ENCODE data around the gene PPP1R3A.

The PPP1R3A gene

DNA sequence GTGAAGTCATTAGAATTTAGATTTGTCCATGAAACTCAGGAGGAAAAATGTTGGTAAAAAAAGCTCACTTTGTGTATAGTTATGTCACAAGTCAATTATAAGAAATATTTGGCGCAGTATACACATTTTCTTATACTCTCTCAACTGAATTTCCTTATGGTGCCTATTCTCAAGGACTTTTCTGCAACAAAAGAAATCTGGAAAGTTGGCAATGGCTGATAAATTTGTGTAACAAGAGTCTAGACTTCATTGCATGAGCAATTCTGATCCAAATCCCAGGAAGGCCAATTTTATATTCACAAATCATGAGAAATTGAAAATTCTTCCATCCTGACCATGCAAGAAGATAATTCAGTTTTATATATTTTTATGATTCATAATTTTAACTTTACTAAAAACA is 35.7 kb downstream of the PPP1R3A start:
- DNase-seq = no peak

GRCh38 chr7:113880559-113880958 is 38.2 kb downstream of the PPP1R3A start:
- no peak for DNase-seq

DNA sequence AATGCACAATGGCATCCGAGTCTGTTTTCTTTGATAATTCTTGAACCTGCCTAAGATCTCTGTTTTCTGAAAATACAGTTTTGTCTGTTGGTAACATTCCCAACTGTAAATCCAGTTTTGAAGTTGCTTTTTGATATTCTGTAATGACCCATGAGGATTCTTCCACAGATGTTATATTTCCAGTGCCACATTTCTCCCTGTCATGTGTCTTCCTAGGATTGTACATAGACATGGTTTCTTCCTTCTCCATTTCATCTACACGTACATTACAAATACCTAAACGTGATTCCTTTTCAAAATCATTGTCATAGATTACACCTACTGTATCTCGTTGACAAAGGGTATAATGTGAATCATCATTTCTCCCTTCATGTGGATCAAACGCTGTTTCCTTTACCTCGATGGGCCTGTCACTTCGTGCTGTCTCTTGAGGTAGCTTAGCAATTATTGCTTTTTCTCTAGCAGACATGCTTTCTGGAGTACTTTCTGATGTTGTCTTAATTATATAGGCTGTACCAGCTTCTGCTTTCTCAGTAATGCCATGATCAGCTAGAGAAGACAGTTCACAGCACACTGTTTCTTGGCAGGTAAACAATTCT is 40.3 kb downstream of the PPP1R3A start:
- DNase-seq = no peak

DNA sequence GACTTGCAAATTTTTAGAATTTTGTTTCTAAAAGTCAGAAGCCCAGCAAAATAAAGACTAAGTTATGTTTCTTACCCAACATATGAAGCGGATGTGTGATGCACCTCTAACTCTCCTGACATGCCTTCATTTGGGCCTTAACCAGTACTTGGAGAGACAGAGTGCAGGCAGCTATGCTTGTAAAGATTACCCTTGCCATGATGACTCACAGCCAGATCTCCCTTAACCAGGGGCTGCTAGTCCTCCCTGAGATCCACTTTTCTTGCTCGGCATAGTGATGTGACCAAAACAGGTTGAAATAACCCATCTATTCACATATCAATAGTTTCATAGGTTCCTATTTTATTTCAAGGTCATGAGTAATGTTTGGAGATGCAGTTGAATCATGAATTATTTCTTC is 43.6 kb downstream of the PPP1R3A start:
- DNase-seq = no peak

DNA sequence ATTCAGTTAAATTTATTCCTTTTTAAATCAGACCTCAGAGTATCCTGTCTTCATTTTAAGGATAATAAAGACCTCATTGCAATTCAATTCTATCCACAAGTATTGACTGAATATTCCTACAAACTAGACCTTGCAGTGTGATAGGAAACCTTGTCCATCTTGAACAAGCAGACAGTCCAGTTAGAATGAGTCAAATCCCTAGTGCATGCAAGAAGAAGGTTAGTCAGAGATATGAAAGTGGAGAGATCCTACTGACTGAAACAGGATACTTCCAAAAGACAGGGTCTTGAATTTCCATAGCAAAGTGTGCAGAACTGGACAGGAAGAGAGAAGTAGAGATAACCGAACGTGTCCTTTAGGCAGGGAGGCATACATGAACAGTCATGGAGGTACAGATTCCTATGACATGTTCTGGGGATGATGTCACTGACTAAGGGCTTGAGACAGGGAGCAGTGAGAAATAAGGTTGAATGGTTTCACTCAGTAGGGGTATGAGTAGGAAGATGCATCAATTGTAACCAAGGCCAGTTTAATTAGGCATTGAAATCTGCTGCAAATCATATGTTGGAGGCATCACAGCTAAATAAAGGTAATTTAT is 45.2 kb downstream of the PPP1R3A start:
- no peak for DNase-seq

DNA sequence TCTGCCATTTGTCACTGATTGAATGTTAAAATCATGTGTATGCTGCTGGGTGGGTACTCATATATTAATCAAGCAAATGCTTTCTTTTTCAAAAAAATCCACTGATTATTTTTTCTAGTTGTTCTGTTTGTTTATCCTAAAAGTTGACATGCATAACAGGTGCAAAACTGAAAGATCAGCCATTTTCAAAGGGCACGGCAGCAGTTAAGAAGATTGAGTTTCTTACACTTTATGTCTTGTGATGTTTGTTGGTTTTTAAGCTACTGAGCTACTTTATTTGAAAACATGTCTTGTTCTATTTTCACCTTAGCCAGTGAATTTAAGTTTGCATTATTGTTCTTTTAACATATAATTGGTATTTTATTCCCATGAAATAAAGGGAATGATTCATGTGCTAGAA is 45.8 kb downstream of the PPP1R3A start:
- DNase-seq = no peak

GRCh38 chr7:113867325-113867724 is 51.5 kb downstream of the PPP1R3A start:
- no peak for DNase-seq

GRCh38 chr7:113856010-113856409 is 62.8 kb downstream of the PPP1R3A start:
- no peak for DNase-seq

DNA sequence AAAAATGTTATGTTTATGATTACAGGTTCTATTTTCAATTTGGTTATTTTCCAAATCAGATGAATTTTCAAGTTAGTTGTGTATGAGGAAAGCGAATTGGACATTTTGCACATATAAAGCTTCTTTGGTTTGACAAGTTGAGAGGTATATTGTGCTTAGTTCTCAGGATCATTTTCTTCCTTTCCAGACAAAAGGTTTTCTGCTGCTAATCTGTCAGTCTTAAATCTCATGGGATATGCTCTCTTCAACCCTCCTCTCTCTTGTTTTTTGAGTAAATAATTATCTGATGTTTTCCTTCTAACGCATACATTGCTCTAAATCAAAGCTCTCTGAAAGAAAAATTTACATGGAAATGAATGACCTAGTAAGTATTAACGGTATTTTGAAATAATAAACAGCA is 77.9 kb downstream of the PPP1R3A start:
- no peak for DNase-seq

DNA sequence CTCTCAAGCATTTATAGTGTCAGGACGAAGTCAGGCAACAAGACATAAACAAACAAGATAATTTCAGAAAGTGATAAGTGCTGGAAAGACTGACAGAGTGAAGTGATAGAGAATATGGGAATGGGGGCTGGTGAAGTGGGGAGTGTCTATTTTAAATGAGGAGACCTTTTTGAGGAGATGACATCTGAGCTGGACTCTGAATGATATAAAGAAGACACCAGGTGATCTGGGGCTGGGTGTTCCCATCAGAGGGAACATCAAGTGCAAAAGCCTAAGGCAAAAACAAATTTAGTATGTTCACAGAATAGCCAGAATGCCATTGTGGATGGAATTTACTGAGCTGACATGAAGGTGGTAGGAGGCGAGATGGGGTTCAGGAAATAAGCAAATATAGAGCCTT is 83.4 kb downstream of the PPP1R3A start:
- no peak for DNase-seq

DNA sequence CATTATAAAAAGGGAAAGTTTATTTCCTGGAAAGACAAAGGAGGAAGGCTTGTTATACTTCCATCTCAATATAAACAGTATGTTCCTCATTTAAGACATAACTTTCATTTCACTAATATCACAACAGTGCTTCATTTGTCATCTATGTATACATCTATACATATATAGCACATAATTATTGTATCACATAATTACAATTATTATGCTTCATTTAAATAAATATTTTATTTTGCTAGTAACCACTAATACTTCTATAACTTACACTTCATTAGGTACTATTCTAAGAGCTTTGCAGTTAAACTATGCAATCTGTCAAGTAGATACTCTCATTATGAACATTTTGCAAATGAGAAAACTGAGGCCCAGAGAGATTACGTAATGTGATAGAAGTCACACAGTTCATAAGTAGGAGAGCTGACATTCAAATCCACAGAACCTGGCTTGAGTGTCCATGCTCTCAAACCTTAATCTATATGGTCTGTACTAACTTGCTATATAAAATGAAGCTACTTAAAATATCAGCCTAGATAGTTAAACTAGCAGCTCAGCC is 86.5 kb downstream of the PPP1R3A start:
- DNase-seq = no peak

DNA sequence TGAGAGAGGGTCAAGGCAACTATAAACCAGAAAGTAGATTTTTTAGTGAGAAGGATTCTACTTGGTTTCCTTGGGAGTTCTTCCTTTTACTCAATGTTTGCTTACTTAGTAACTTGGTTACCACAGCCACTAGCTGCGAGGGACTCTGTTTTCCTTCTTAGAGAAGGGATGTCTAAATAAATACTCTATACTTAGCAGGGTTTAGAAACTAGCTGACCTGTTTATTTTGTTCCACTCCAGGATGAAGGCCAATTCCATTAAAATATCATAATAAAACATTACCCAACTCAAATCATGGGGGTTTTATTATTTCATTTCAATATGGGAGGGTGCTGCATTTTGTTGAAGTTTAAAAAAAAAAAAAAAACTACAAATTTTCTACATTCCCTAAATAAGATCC is 87.3 kb downstream of the PPP1R3A start:
- no peak for DNase-seq

- DNase-seq = no peak
Observed at GRCh38 chr7:113828581-113828980, 90.2 kb downstream of the PPP1R3A start.

Measured in amygdala (tissue), 56 donors.